OCI-LY7 (cell line): Measurements from ENCODE around the gene LRRC59. TPM values are rescaled to one million over a fixed set of nuclear protein-coding genes. Genes with fewer than 3 reads are reported as not detected.

Source experiments
- BruUV-seq: library from RNA; stranded (reverse); fragments of 400-500 nt; replicated peaks from 2 replicates; lab custom pipeline; 2021; lab: Mats Ljungman, UMichigan
- CTCF ChIA-PET: fragments of 300-600 bp; sonication (Branson Sonifier 250); formaldehyde crosslinking; loops from one replicate; lab custom pipeline; 2022; ENCODE audit warnings: antibody characterized with exemption; ENCODE audit not compliant: unreplicated experiment; lab: Charles Lee
- POLR2A ChIA-PET: fragments of 300-600 bp; sonication (Branson Sonifier 250); formaldehyde crosslinking; loops from one replicate; lab custom pipeline; 2022; ENCODE audit warnings: antibody characterized with exemption; lab: Charles Lee
- DNase-seq: peaks from one replicate; pipeline ENCODE4 v3.0.0-alpha.2; 2015; ENCODE audit warnings: low spot score
- H2AFZ ChIP-seq: fragments of 200-600 bp; sonication (generic), shearing (Covaris generic); 2 replicates; pipeline ENCODE4 v1.6.1; 2014; ENCODE audit warnings: mild to moderate bottlenecking, antibody characterized with exemption, low read length, moderate library complexity
- H3K27ac ChIP-seq: fragments of 200-600 bp; sonication (generic); 2 replicates; pipeline ENCODE4 v1.5.1; 2014; ENCODE audit warnings: mixed run types, low read depth, mild to moderate bottlenecking, moderate library complexity, low read length, inconsistent platforms; ENCODE audit not compliant: poor library complexity, severe bottlenecking
- H3K36me3 ChIP-seq: fragments of 200-600 bp; sonication (generic); 2 replicates; pipeline ENCODE4 v1.6.1; 2014; ENCODE audit warnings: mild to moderate bottlenecking, antibody characterized with exemption, low read length, moderate library complexity, mixed read lengths; ENCODE audit not compliant: insufficient read depth
- H3K4me1 ChIP-seq: fragments of 200-600 bp; sonication (generic); 2 replicates; pipeline ENCODE4 v1.5.1; 2014; ENCODE audit warnings: mild to moderate bottlenecking, low read length; ENCODE audit not compliant: insufficient read depth, poor library complexity, severe bottlenecking
- H3K4me2 ChIP-seq: fragments of 200-600 bp; sonication (generic); 2 replicates; pipeline ENCODE4 v1.6.1; 2014; ENCODE audit warnings: mild to moderate bottlenecking, low read length
- H3K4me3 ChIP-seq: fragments of 200-600 bp; sonication (generic); 2 replicates; pipeline ENCODE4 v1.5.1; 2014; ENCODE audit warnings: mild to moderate bottlenecking, low read depth, low read length; ENCODE audit not compliant: poor library complexity, severe bottlenecking
- H3K79me2 ChIP-seq: fragments of 200-600 bp; sonication (generic); 2 replicates; pipeline ENCODE4 v1.6.1; 2016; ENCODE audit warnings: low read depth, mild to moderate bottlenecking, low read length, moderate library complexity, mixed read lengths; ENCODE audit not compliant: insufficient read depth
- H3K9me2 ChIP-seq: fragments of 200-600 bp; sonication (generic); 2 replicates; pipeline ENCODE4 v1.6.1; 2016; ENCODE audit warnings: mild to moderate bottlenecking, low read length, mixed read lengths; ENCODE audit not compliant: insufficient read depth
- H3K9me3 ChIP-seq: fragments of 200-600 bp; sonication (generic); 2 replicates; pipeline ENCODE4 v1.6.1; 2014; ENCODE audit warnings: mild to moderate bottlenecking, mixed run types, low read length, mixed read lengths
- H4K20me1 ChIP-seq: fragments of 200-600 bp; sonication (generic); 2 replicates; pipeline ENCODE4 v1.6.1; 2014; ENCODE audit warnings: mild to moderate bottlenecking, antibody characterized with exemption, low read length, moderate library complexity, mixed read lengths; ENCODE audit not compliant: insufficient read depth
- EZH2phosphoT487 ChIP-seq: fragments of 200-600 bp; sonication (generic); IDR thresholded peaks from 2 replicates; pipeline ENCODE4 v1.6.1; 2018; ENCODE audit warnings: low read depth, borderline replicate concordance, mild to moderate bottlenecking, mixed run types, antibody characterized with exemption, low read length, moderate library complexity, mixed read lengths
- intact Hi-C: fragments of 100-400 bp; cut with micrococcal nuclease; formaldehyde crosslinking; loops from one replicate; pipeline ENCODE4 v1.10.0; 2022; ENCODE audit not compliant: unreplicated experiment
- total RNA-seq, 2 experiments: library from RNA; depleted of rRNA in 1 of 2; stranded (reverse); fragments of >200 nt in 1 of 2; shearing (Covaris generic) in 1 of 2; gene quantifications; 2 replicates each; pipeline ENCODE4 v1.2.3, GENCODE V29; 2014 to 2022
- TF ChIP-seq, protein P1 (sequence below): fragments of 200-600 bp; sonication (generic); conservative IDR thresholded peaks from 2 replicates; pipeline ENCODE4 v1.5.1; 2014; ENCODE audit warnings: mild to moderate bottlenecking, antibody characterized with exemption, low read length, moderate library complexity, mixed read lengths

LRRC59 gene
- total RNA-seq, 2 experiments from 2014 or later: 87.4 to 125 TPM

DNA sequence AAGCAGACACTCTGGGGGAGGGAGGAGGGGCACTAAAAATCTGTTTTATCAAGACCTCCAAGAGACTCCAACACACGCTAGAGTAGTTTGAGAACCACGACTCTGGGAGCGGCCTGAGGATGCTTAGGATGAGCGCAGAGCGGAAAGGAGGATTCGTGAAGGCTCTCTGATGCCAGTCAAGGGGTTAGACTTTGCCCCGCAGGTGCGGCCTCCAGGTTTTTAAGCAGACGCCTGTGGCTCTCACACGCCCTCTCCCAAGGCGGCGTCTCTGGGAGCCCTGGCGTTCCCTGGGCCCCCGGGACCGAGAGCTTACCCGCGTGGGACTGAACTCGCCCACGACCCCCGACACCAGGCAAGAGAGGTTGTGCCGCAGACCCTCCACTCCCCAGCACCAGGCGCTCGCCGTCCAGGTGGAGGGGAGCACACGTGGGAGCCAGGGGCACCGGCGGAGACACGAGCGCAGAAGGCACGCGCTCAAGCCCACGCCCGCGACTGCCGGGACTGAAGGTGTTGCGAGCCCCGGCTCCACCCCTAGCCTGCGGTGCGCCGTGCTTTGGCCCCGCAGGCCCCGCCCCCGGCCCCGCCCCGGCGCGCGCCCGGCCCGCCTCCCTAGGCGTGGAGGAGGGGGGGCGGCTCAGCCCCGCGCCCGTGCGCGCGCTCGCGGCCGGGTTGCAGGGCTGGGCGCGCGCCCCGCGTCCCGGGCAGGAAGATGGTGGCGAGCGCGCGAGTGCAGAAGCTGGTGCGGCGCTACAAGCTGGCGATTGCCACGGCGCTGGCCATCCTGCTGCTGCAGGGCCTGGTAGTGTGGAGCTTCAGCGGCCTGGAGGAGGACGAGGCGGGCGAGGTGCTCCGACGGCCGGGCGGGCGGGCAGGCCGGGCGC is 51.7 kb downstream of the LRRC59 start, which contains the start of gene XYLT2:
TSS of gene XYLT2 (plus strand) at position 695 of the 881 bp plus-strand sequence. CDS start at position 710, 15 bp downstream.
- intact Hi-C loops: loop anchor here (5.0 kb wide), 1 partner anchor 132 kb away; the partner anchor contains the start of gene RSAD1
- Histone ChIP-seq H3K27ac (no peak within 1 kb of the TSS), H3K4me2 (peak within 1 kb of the TSS; percentile 98), H3K9me3 (no peaks in the 10 kb centered on the region), H3K9me2 (no peaks in the 10 kb centered on the region), H2AFZ (peak within 1 kb of the TSS; percentile 72), H3K79me2 (no peaks in the 10 kb centered on the region; the same call in 1 of the 2 replicates), H3K36me3 (no peaks in the 10 kb centered on the region), H3K4me1 (peaks cover 16% of the 10 kb centered on the region), H3K4me3 (peak within 1 kb of the TSS; percentile 82), H4K20me1 (no peaks in the 10 kb centered on the region)
- no TSS peak for BruUV-seq
- DNase-seq: peak; percentile 94
- ChIA-PET CTCF (no interaction called here), POLR2A (interaction anchor here (1.3 kb wide), 1 partner anchor 16 kb away, joined by 4 read pairs; no protein-coding TSS in a partner anchor)
- TF ChIP-seq, protein P1, sequence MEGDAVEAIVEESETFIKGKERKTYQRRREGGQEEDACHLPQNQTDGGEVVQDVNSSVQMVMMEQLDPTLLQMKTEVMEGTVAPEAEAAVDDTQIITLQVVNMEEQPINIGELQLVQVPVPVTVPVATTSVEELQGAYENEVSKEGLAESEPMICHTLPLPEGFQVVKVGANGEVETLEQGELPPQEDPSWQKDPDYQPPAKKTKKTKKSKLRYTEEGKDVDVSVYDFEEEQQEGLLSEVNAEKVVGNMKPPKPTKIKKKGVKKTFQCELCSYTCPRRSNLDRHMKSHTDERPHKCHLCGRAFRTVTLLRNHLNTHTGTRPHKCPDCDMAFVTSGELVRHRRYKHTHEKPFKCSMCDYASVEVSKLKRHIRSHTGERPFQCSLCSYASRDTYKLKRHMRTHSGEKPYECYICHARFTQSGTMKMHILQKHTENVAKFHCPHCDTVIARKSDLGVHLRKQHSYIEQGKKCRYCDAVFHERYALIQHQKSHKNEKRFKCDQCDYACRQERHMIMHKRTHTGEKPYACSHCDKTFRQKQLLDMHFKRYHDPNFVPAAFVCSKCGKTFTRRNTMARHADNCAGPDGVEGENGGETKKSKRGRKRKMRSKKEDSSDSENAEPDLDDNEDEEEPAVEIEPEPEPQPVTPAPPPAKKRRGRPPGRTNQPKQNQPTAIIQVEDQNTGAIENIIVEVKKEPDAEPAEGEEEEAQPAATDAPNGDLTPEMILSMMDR: no peak
- TF ChIP-seq EZH2phosphoT487: no peak

DNA sequence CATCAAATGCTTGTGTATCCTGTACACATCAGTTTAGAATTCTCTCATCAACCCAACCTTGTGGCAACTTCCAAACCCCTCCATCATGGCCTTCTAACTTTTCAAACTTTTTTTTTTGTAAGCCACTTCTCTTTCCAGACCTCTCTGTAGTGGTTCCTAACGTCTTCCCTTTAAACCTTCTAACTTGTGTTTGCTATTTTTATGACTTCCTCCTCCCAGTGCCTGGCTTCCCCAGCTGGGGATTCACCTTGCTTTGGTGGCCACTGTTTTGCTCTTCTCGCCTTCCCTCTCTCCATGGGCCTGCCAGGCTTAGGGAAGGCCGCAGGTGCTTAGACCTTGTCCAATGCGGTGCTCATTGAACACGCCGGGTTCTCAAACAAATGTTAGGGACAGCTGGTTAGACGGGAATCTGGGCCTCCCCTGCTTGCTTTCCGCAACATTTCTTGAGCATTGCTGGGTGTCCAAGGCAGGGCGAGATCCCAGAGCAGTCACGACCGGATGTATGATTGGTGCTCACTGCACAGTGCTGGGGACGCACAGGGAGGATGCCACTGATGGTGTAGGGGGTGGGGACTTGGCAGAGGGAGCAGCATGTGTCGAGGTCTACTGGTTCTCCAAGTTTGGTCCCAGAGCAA is 52.5 kb downstream of the LRRC59 start:
- BruUV-seq: no TSS peak
- CTCF ChIA-PET: no interaction called here
- Histone ChIP-seq H3K27ac (no peak overlapping the region), H3K4me3 (peak overlapping the region; percentile 66), H3K36me3 (no peaks in the 10 kb centered on the region), H3K4me2 (peak overlapping the region; percentile 72), H4K20me1 (no peaks in the 10 kb centered on the region), H3K9me3 (no peaks in the 10 kb centered on the region), H3K9me2 (no peaks in the 10 kb centered on the region), H3K79me2 (no peaks in the 10 kb centered on the region; the same call in 1 of the 2 replicates), H3K4me1 (peaks cover 16% of the 10 kb centered on the region), H2AFZ (peak overlapping the region; percentile 72; the same call in 1 of the 2 replicates)
- POLR2A ChIA-PET: no interaction called here
- no peak for DNase-seq
- TF ChIP-seq, protein P1: no peak
- no peak for TF ChIP-seq EZH2phosphoT487
- intact Hi-C loops: loop anchor here (5.0 kb wide), 1 partner anchor 132 kb away; the partner anchor contains the start of gene RSAD1
